HG03045 (cell line): ENCODE measurements around the gene SLFN12L.
A peak's percentile ranks its signal among the peaks of the same experiment; 100 is the strongest.
"Not testable (repeated sequence)": the region's sequence is repeated elsewhere in the genome, so short reads cannot be mapped to it uniquely, and the experiment has no call there.

ENCODE experiments used
- ATAC-seq: cut with Tn5 transposase; IDR thresholded peaks from one replicate; pipeline ENCODE4 v1.9.1; 2021; ENCODE audit warnings: mild to moderate bottlenecking, moderate library complexity; ENCODE audit not compliant: unreplicated experiment

SLFN12L gene

DNA sequence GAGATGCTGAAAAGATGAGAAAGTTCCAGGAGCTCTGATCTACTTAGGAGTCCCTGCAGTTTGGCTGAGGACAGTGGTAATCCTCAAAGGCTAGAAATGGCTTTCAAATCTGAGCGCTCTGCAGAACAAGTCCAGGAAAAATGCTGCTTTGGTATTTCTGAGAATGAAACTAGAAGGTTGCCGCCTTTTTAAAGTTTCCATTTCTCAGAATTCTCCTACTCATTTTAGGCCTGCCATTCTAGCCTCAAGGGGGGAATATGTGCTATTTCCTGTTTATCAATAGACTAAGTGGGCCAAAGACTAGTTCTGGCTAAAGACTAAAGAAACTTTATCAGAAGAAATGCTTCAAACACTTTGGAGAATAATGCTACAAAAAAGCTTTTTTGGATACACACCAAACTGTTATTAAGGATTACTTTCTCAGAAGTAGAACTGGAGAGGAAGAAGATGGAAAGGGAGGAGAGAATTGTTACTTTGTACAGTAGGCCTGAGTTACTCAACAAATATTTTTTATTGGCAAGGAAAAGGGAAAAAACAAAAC, at the start of gene SLFN12L:
SLFN12L (minus strand) TSS at position 78 of the 541 bp plus-strand sequence. CDS start 15,314 bp downstream, outside the sequence.
- no peak for ATAC-seq

DNA sequence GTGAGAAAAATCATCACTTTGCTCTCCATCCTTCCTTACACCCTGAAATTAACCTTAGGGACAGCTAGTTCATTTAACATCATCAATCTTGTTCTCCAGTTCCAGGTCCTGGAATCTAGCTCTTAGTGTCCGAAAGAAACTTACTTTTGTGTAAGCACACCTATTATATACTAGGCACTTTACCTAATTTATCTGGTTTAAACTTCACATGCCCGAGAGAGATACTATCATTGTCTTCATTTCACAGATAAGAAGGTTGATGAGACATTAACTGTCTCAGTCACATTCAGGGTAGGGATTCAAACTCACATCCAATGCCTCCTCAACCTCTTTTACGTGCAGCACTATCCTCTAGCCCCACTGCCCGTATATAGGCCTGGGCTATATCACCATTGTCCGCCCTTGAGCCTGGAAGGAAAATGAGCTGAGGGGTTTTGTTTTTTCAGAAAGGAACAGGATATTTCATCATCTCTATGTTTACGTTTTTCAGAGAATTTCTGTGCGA, 49.1 kb upstream of the SLFN12L start:
- ATAC-seq, result peak; percentile 13

DNA sequence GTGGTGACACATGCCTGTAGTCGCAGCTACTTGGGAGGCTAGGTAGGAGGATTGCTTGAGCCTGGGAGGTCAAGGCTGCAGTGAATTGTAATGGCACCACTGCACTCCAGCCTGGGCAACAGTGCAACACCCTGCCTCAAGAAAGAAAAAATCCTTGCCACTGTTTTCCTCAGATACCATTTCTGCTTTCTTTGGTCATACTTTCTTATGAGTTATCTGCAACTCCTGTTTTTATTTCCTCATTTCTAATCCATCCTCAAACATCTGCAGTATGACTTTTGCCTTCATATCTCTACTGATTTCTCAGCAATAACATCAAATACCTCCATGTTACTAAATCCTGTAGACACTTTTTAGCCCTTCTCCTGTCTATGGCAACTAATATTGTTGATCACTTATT, 46.6 kb upstream of the SLFN12L start:
- no peak for ATAC-seq

DNA sequence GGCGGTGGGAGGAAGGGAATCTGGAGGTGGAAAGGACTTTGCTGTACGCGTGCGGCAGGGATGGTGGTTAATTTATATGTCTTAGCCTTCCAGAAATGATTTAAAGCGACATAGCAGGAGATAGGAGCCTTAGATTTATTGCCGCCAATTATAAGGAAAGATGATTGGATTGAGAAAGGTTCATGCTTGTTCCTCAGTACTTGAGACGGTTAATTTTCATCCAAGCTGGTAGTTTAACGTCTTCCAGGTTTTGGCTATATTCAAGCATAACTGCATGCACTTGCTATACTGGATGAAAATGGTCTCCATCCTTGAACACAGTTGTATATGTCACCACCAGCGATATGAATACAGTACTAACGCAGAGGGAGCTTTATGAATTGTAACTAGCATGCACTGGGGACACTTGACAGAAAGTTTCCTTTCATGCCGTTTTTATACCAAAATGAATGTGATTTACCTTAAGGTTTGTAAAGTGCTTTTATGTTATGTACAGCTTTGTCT, 41.5 kb upstream of the SLFN12L start:
- ATAC-seq, result no peak

DNA sequence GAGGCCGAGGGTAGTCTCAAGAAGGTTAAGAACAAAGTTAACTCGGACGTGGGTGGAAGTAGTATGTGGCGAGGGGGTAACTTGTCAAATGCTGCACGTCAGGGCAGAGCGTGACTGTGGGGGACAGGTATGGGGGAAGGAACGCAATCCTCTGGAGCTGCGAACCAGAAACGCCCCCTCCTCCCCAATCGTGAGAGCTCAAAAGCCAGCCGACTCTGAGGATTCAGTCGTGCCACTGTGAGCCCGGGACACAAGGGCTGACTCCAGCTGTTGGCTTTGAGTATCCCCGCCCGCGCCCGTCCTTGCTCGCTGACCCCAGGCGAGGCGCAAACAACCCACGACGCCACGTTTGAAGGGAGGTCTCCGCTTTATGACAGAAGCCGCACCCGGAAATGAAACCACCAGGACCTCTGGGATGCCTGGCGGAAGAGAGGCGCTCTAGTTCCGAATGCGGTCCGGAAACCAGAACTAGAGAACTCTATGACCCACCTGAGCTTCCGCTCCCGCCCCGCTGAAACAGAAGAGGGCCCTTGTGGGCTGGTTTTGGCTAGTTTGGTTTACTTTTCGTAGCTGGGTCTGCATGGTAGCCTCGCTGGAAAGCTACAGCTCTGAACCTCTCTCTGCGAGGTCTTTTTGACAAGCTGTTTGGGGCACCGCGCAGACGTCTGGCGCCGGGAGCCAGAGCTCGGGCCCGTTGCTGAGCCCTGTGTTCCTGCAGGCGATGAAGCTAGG, 40.9 kb upstream of the SLFN12L start, which contains the start of gene PEX12:
PEX12 (minus strand) TSS at position 375 of the 732 bp plus-strand sequence. CDS start 550 bp downstream, outside the sequence.
- ATAC-seq, result peak; percentile 87

DNA sequence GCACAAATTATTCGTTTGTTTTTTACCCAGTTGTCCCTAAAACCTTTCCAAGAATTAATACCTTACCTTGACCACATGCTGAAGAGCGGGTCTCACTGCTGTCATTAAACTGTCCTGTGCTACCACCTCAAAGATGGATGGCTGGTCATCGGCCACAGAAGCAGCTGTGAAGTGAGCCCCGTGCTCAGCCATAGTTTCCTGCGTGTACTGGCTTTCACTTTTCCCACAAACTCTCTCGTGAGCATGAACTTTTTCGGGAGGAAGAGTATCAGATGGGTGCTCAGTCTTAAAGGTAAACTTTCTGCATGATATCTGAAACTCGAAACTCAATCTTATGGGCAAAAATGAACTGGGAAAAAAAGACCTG, 40.3 kb upstream of the SLFN12L start:
- no peak for ATAC-seq

DNA sequence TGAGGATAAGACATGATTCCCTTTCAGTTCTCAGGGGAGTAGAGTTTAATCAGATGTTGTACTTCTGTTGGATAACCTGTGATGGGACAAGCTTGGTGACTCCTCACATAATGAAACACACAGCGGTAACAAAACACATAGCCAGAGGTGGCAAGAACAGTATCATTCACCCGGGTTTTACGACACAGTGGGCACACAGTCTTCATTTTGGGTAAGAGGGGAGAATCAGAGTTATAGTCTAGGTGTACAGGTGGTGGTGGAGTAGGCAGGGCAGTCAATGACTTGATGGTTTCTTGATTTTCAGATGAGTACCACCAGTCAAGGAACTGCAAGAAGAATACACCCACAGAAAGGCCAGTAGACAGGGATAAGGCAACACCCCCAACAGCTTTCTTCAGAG, 38.3 kb upstream of the SLFN12L start:
- ATAC-seq, result no peak

DNA sequence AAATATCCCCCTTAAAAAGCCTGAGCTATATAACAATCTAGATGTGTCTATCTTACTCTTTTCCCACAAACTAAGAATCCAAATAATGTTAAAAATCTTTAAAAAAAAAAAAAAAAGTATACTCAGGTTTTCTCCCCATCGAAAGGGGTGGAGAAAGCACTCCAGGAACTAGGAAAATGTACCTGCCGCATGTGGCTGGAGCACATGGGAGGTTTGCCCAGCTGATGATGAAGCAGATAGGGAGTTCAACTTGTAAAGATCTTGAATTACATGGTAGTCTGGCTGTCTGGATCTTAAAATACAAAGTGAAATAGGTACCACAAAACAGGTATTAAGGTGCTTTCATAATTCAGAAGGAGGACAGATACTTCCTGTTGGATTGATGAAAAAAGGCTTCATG, 31.9 kb upstream of the SLFN12L start:
- no peak for ATAC-seq

DNA sequence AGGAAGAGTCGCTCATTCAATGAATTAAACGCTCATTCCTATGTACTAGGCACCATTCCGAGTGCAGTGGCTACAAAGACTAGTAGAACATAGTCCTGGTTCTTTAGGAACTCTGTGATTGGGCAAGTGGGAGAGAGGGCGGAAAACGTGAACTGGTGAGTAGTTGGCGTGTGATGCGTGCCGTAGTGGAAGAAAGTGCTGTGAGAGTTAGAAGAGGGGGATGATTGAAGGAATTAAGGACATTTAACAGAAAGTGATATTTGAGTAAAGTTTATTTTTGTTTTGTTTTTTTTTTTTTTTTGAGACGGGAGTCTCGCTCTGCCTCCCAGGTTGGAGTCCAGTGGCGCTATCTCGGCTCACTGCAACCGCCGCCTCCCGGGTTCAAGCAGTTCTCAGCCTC, 31.1 kb upstream of the SLFN12L start:
- no peak for ATAC-seq

DNA sequence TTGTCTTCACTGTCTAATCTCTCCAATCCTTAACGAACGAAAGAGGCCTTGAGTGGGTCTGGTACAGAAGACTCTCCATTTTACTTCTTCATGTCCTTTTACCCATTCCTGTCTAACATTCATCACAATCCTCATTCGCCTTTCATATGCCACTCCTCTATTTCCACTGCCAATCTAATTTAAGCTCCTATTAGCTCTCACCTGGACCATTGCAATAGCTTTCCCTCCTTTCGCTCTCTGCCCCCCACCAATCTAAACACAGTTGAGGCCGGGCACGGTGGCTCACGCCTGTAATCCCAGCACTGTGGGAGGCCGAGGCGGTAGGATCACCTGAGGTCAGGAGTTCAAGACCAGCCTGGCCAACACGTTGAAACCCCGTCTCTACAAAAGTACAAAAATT, 29.5 kb upstream of the SLFN12L start:
- no peak for ATAC-seq

DNA sequence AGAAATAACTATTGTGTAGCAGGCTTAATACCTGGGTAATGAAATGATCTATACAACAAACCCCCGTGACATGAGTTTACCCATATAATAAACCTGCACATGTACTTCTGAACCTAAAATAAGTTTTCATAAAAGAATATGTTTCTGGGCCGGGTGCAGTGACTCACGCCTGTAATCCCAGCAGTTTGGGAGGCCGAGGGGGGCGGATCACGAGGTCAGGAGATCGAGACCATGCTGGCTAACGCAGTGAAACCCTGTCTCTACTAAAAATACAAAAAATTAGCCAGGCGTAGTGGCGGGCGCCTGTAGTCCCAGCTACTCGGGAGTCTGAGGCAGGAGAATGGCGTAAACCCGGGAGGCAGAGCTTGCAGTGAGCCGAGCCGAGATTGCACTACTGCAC, 25.7 kb upstream of the SLFN12L start:
- not testable (repeated sequence) for ATAC-seq

DNA sequence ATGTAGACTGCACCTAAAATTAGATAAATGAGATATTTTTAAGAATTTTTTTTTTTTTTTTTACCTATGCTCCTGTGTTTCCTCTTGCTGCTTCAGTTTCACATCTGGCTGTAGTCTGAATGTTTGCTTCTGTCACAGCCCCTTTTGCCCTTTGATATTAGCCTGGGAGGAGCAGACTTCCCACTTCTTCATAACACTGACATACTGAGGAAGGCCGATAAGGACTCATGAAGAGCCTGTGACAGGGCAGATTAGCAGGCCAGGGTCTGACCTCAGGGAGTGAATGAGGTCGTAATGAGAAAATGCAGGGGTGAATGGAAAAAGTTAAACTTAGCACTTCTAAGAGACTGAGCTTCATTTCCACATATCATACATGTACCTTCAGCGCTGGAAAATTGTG, 23.2 kb upstream of the SLFN12L start, which contains the start of gene SLFN14:
SLFN14 (minus strand) TSS at position 117 of the 400 bp plus-strand sequence. CDS start 2,757 bp downstream, outside the sequence.
- ATAC-seq, result no peak

DNA sequence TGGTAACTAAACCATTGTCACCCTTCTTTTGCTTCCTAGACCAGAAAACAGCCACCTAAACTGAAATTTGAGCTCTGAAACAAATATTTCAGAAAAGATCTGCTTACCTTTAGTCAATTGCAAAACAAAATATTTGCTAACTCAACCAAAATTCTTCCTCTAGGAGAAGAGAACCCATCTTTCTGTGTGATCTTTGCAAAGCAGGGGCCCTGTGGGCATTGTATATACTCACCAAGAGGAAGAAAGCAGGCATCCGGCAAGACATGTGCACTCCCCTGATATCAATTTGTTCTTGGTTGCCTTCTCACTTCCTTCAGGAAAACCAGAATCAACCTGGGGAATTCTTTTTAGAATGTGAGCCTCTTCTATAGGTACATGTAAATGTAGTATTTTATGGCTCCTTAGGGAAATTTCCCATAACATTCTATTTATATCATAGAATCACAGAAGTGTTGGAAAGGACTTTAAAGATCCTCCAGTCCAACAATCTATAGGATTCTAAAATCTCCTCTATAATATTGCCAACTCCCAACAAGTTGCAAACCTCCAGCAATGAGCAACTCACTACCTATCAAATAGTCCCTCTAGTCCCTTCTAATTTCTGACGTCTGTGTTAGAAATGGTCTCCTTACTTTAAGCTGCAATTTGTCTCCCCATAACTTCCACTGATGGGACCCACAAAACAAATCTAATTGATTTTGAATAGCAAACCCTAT, 22.2 kb upstream of the SLFN12L start:
- no peak for ATAC-seq

DNA sequence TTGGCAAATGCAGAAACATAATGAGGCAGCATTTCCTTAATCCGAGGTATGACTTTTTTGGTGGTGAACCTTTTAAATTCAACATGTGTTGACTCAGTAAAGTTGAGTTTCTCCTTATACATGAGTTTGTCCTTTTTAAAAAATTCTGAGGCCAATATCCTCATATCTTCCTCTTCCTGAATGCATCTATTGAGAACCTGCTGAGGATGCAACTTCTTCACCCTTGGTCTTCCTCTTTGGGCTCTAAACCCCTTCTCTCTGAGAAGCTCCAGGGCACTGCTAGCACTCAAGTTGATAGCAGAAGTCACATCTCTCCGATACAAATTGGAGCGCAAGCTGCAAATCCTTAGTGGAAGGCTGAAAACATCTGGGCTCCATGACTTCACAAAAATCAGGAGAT, 19.9 kb upstream of the SLFN12L start:
- no peak for ATAC-seq

DNA sequence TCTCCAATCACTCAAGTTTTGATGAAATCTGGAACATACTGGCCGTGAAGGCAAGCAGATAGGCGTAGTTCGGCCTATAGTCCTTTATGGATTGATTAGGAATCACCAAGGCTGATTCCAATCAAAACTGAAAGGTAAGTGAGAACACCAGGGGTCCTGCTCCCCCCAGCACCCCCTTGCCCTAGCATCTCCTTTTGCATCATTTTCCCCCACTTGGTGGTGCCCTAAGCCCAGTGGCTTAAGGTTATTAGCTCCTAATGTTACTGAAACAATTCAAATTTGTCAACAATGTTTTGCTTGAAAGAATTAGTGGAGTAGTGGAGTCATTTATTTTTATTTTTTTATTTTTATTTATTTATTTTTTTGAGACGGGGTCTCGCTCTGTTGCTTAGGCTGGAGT, 18.2 kb upstream of the SLFN12L start:
- ATAC-seq, result no peak

DNA sequence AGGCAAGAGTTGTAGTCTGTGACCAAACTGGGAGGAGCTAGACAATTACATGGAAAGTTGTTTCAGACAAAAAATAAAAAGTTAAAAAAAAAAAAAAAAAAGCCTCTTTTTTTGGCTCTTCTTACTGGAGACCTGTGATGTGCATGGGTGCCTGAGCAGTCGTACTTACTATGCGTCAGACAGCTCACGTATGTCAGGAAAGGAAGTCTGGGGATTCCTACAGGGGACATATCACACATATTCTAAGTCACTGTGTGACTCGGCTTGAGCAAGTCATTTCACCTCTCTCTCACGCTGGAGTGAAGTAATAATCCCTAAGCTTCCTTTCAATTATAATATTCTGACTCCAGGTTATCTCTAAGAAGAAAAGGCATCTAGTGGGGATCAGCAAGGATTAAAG, 17.2 kb upstream of the SLFN12L start:
- no peak for ATAC-seq

DNA sequence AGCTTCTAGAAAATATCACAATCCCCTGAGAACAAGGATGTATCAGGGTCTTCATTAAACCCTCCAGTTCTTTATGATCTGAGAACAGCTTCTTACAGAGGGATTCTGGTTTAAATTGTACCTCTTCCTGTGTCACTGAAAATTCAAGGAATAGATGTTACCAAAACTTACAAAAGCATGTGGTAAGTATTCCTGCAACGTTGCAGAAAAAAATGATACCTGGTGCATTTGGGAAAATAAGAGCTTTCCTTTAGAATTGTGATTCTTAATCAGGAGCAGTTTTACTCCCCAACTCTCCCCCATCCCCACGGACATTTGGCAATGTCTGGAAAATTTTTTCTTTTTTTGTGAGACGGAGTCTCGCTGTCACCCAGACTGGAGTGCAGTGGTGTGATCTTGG, 15.8 kb upstream of the SLFN12L start:
- no peak for ATAC-seq

DNA sequence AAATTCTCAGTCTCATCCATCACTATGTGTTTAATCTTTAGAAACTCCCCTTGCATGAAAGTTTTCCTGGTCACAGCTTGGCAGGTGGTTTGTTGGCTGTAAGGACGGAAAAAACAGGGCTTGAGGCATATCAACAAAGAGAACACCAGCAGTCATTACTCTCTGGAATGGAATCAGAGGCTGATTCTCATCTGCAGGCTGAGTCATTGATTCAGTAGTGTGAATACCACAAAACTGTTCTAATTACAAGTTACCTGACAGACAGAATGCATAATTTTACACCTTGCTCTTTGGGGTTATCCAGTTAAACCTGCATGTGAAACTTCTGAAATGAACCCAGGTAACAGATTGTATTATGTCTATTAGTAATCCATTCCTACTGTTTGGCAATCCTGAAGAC, 11.5 kb upstream of the SLFN12L start:
- no peak for ATAC-seq

DNA sequence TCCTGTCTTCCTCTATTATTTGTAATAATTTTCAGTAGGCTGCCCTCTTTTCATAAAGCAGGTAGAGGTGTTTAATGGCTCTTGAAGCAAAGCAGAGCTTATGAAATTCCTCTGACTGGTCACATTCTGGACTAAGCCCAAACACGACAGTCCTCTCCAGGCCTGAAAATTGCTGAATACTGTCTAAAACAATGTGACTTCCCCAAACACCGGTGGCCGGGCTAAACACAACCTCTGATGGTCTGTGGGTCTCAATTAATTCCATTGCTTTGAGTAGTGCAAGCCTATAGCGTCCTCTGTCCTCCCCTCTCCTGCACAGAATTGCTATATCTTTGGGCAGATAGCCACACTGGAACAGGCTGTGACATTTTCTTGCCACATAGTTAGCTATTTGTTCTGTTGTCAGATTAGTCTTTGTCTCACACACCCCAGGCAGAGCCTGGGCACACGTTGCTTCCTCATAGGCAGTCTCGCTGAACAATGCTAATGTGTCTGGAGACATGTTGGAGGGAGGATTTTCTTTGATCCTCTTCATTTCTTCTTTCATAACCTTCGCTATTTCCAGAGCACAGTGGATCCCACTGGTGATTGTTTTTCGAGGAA, 10.8 kb upstream of the SLFN12L start:
- ATAC-seq, result no peak

DNA sequence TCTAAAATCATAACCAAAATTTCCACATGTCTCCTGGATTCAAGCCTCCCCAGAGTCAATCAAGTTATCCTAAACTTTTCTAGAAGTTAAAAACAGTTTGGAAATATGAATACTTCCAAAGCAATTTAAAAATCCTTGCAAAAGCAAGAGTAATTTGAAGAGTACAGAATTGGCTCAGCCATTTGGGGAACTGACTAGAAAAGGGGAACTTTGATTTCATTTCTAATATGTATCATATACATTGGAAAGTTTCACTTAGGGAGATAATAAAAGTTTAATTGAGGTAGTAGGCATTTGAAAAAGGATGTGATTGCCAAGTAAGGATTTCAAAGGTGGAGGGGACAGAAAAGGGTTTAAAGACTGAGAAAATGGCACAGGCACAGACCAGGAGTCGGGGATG, 9.0 kb upstream of the SLFN12L start:
- no peak for ATAC-seq

DNA sequence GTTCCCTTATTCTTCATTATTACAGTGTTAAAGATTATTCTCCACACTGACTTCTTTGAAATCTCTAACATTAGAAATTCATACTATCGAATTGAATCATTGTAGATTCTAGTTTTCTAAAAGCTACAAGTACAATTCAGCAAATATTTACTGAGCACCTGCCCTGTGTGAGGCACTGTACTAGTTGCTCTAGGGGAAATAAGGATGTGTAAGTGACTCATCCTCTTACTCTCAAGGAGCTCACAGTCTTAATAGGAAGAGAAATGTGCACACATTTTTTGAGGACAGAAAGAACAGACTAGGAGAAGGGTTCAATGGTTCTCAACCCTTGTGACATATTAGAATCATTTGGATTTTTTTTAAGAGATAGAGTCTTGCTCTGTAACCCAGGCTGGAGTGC, 7.7 kb upstream of the SLFN12L start:
- no peak for ATAC-seq
